HepG2 (cell line): Measurements from ENCODE around the gene PSMB10. TPM values are rescaled to one million over a fixed set of nuclear protein-coding genes. Genes with fewer than 3 reads are reported as not detected.

Experiments used
- ARHGAP35 ChIP-seq: sonication (generic); formaldehyde crosslinking; IDR thresholded peaks from 2 replicates; pipeline ENCODE4 v1.9.0; 2022; ENCODE audit warnings: mild to moderate bottlenecking, inconsistent platforms, moderate library complexity, missing genetic modification reagents, borderline replicate concordance
- HES4 ChIP-seq: sonication (generic); formaldehyde crosslinking; IDR thresholded peaks from 2 replicates; pipeline ENCODE4 v1.9.0; 2021; ENCODE audit warnings: mild to moderate bottlenecking, missing genetic modification reagents, borderline replicate concordance
- RBAK ChIP-seq: sonication (generic); formaldehyde crosslinking; IDR thresholded peaks from 2 replicates; pipeline ENCODE4 v1.5.1; 2020; ENCODE audit warnings: mild to moderate bottlenecking, missing genetic modification reagents
- ZNF296 ChIP-seq: sonication (generic); formaldehyde crosslinking; conservative IDR thresholded peaks from 2 replicates; pipeline ENCODE4 v1.5.0; 2020; ENCODE audit warnings: mild to moderate bottlenecking, missing genetic modification reagents
- ZNF780A ChIP-seq: sonication (generic); formaldehyde crosslinking; IDR thresholded peaks from 2 replicates; pipeline ENCODE4 v1.8.0; 2022; ENCODE audit warnings: mild to moderate bottlenecking, missing genetic modification reagents, moderate library complexity
- polyA plus RNA-seq, 8 experiments: library from polyadenylated mRNA; depleted of rRNA in 3 of 8; stranded (reverse) in 7 of 8; unstranded in 1 of 8; fragments of >200 nt; fragmentation: Illumina TruSeq in 4 of 8; extraction: Trizol in 4 of 8; gene quantifications; 2 replicates each; pipeline versions ENCODE4 v1.2.1 to v1.2.3, GENCODE V29; 2011 to 2016; ENCODE audit warnings: low read depth in 4 of 8, missing spikeins in 1 of 8, mixed read lengths in 1 of 8; ENCODE audit not compliant: insufficient read depth in 1 of 8
- total RNA-seq, 5 experiments: library from RNA; depleted of rRNA; stranded (reverse); fragments of >200 nt; fragmentation: Illumina TruSeq; extraction: Trizol; gene quantifications; 2 replicates each; pipeline ENCODE4 v1.2.3, GENCODE V29; 2016; ENCODE audit warnings: low read depth in 1 of 5
- TF ChIP-seq, protein P1 (sequence below): sonication (generic); formaldehyde crosslinking; IDR thresholded peaks from 2 replicates; pipeline ENCODE4 v1.4.0; 2020; ENCODE audit warnings: mild to moderate bottlenecking, missing genetic modification reagents
- TF ChIP-seq, protein P2 (sequence below): sonication (generic); formaldehyde crosslinking; IDR thresholded peaks from 2 replicates; pipeline ENCODE4 v1.4.0; 2020; ENCODE audit warnings: missing genetic modification reagents, mild to moderate bottlenecking, borderline replicate concordance
- TF ChIP-seq, protein P3 (sequence below): sonication (generic); formaldehyde crosslinking; IDR thresholded peaks from 2 replicates; pipeline ENCODE4 v1.5.0; 2020; ENCODE audit warnings: mild to moderate bottlenecking, missing genetic modification reagents
- TF ChIP-seq, protein P4 (sequence below): sonication (generic); formaldehyde crosslinking; conservative IDR thresholded peaks from 2 replicates; pipeline ENCODE4 v1.4.0; 2020; ENCODE audit warnings: missing genetic modification reagents
- TF ChIP-seq, protein P5 (sequence below): sonication (generic); formaldehyde crosslinking; IDR thresholded peaks from 2 replicates; pipeline ENCODE4 v1.8.1; 2023; ENCODE audit warnings: mild to moderate bottlenecking, missing genetic modification reagents, borderline replicate concordance

Gene PSMB10
- total and polyA plus RNA-seq, 2 of the 13 experiments (the other 11 are each of a cell fraction or from before 2014, with no cell fraction given), result 12.7 to 65.9 TPM

DNA sequence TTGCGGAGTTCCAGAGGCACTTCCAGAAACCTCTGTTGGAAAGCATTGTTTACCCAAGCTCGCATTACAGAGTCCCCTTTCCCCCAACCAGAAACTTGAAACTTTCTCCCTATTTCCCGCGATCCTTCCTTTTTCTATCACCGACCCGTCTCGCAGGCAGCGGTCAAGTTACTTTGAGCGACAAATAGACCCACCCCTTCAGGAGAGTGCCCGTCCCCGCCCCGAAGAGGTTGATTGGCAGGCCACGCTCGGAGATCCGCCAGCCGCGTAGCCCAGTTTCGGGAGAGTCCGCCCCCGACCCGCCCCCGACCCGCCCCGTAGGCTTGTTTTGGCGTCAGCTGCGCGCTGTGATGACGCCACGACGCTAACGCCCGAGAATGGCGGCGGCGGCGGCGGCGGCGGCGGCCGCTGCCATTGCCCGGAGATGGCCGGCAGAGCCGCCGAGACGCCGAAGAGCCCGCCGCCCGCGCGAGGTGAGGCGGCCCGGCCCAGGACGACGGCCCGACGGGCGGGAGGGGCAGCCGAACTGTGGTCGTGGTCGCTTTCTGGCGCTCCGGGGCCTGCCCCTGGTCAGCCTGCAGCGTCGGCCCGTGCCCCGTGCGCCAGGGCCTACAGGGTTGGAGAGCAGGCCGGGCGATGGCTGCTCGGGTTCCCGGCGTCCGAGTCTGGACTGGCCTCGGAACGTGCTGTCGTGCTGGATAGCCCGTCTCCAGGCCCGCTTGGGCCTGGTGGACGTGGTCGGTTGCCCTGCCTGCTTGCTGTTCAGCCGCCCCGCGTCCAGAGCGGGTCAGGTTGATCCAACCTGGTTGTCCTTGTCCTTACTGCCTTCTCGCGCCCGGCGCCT lies 43.5 kb downstream of the PSMB10 start, which contains the start of gene PSKH1 (continued):
- TF ChIP-seq, protein P1, sequence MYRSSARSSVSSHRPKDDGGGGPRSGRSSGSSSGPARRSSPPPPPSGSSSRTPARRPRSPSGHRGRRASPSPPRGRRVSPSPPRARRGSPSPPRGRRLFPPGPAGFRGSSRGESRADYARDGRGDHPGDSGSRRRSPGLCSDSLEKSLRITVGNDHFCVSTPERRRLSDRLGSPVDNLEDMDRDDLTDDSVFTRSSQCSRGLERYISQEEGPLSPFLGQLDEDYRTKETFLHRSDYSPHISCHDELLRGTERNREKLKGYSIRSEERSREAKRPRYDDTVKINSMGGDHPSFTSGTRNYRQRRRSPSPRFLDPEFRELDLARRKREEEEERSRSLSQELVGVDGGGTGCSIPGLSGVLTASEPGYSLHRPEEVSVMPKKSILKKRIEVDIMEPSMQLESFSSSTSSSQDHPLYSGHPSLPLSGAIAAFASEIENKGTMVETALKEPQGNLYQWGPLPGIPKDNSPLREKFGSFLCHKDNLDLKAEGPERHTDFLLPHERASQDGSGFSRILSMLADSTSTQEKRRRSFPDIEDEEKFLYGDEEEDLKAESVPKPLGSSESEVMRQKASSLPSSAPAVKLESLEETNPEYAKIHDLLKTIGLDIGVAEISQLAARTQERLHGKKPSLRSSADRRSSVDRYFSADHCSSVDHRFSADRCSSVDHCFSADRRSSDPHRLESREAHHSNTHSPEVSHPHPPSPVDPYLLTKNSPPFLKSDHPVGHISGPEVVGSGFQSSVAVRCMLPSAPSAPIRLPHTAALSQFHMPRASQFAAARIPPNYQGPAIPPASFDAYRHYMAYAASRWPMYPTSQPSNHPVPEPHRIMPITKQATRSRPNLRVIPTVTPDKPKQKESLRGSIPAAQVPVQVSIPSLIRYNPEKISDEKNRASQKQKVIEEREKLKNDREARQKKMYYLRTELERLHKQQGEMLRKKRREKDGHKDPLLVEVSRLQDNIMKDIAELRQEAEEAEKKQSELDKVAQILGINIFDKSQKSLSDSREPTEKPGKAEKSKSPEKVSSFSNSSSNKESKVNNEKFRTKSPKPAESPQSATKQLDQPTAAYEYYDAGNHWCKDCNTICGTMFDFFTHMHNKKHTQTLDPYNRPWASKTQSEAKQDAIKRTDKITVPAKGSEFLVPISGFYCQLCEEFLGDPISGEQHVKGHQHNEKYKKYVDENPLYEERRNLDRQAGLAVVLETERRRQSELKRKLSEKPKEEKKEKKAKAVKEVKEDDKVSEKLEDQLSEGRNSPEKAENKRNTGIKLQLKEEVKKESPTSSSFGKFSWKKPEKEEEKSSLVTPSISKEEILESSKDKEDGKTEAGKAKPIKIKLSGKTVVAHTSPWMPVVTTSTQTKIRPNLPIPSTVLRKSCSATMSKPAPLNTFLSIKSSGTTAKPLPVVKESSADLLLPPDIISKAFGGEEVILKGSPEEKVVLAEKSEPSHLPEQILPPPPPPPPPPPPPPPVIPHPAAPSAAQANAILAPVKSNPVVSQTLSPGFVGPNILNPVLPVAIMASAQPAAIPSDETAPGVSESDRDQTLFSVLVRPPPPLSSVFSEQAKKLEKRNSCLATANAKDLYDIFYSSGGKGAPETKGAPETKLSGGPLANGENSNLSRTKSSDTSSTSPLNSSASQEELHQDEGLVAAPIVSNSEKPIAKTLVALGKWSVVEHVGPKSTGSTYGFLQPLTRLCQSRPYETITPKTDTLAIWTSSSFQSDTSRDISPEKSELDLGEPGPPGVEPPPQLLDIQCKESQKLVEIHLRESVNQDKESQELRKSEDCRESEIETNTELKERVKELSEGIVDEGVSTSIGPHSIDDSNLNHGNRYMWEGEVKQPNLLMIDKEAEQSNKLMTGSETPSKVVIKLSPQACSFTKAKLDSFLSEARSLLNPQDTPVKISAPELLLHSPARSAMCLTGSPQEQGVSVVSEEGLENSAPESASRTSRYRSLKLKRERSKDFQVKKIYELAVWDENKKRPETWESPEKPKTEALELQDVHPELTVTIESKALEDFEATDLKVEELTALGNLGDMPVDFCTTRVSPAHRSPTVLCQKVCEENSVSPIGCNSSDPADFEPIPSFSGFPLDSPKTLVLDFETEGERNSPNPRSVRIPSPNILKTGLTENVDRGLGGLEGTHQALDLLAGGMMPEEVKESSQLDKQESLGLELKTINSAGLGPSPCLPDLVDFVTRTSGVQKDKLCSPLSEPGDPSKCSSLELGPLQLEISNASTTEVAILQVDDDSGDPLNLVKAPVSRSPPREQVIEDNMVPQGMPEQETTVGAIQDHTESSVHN, result peak; percentile 54; the same call in 1 of the 2 replicates
- peak; percentile 94 for TF ChIP-seq HES4
- TF ChIP-seq RBAK (CRISPR knock-in tag), result no peak
- peak; percentile 79; the same call in 1 of the 2 replicates for TF ChIP-seq ARHGAP35
- TF ChIP-seq, protein P2, sequence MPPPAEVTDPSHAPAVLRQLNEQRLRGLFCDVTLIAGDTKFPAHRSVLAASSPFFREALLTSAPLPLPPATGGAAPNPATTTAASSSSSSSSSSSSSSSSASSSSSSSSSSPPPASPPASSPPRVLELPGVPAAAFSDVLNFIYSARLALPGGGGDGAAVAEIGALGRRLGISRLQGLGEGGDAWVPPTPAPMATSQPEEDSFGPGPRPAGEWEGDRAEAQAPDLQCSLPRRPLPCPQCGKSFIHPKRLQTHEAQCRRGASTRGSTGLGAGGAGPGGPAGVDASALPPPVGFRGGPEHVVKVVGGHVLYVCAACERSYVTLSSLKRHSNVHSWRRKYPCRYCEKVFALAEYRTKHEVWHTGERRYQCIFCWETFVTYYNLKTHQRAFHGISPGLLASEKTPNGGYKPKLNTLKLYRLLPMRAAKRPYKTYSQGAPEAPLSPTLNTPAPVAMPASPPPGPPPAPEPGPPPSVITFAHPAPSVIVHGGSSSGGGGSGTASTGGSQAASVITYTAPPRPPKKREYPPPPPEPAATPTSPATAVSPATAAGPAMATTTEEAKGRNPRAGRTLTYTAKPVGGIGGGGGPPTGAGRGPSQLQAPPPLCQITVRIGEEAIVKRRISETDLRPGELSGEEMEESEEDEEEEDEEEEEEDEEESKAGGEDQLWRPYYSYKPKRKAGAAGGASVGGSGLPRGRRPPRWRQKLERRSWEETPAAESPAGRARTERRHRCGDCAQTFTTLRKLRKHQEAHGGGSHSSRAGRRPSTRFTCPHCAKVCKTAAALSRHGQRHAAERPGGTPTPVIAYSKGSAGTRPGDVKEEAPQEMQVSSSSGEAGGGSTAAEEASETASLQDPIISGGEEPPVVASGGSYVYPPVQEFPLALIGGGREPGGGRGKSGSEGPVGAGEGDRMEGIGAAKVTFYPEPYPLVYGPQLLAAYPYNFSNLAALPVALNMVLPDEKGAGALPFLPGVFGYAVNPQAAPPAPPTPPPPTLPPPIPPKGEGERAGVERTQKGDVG (CRISPR knock-in tag), result no peak
- no peak for TF ChIP-seq ZNF780A (CRISPR knock-in tag)
- TF ChIP-seq ZNF296 (CRISPR knock-in tag), result no peak
- TF ChIP-seq, protein P3, sequence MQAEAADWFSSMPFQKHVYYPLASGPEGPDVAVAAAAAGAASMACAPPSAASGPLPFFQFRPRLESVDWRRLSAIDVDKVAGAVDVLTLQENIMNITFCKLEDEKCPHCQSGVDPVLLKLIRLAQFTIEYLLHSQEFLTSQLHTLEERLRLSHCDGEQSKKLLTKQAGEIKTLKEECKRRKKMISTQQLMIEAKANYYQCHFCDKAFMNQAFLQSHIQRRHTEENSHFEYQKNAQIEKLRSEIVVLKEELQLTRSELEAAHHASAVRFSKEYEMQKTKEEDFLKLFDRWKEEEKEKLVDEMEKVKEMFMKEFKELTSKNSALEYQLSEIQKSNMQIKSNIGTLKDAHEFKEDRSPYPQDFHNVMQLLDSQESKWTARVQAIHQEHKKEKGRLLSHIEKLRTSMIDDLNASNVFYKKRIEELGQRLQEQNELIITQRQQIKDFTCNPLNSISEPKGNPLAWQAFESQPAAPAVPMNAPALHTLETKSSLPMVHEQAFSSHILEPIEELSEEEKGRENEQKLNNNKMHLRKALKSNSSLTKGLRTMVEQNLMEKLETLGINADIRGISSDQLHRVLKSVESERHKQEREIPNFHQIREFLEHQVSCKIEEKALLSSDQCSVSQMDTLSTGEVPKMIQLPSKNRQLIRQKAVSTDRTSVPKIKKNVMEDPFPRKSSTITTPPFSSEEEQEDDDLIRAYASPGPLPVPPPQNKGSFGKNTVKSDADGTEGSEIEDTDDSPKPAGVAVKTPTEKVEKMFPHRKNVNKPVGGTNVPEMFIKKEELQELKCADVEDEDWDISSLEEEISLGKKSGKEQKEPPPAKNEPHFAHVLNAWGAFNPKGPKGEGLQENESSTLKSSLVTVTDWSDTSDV, result no peak
- TF ChIP-seq, protein P4, sequence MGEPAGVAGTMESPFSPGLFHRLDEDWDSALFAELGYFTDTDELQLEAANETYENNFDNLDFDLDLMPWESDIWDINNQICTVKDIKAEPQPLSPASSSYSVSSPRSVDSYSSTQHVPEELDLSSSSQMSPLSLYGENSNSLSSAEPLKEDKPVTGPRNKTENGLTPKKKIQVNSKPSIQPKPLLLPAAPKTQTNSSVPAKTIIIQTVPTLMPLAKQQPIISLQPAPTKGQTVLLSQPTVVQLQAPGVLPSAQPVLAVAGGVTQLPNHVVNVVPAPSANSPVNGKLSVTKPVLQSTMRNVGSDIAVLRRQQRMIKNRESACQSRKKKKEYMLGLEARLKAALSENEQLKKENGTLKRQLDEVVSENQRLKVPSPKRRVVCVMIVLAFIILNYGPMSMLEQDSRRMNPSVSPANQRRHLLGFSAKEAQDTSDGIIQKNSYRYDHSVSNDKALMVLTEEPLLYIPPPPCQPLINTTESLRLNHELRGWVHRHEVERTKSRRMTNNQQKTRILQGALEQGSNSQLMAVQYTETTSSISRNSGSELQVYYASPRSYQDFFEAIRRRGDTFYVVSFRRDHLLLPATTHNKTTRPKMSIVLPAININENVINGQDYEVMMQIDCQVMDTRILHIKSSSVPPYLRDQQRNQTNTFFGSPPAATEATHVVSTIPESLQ (CRISPR knock-in tag), result no peak
- TF ChIP-seq, protein P5, sequence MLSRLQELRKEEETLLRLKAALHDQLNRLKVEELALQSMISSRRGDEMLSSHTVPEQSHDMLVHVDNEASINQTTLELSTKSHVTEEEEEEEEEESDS (CRISPR knock-in tag), result peak; percentile 13; the same call in 1 of the 2 replicates
